CD4-positive, alpha-beta T cell (primary cell): ENCODE results near the gene SMIM3. TPM values are rescaled to one million over a fixed set of nuclear protein-coding genes. Genes with fewer than 3 reads are reported as not detected.

ENCODE experiments used
- ATAC-seq: fragments of 200-7000 bp; cut with Tn5 transposase; one replicate; pipeline ENCODE4 v1.10.0; 2022; ENCODE audit warnings: mild to moderate bottlenecking; ENCODE audit not compliant: poor library complexity
- CTCF ChIA-PET: fragments of 350-600 bp; sonication (Branson Sonifier 250); formaldehyde crosslinking; loops from one replicate; lab custom pipeline; 2021; ENCODE audit warnings: antibody characterized with exemption, inconsistent platforms; lab: Charles Lee
- POLR2A ChIA-PET: fragments of 350-600 bp; sonication (Branson Sonifier 250); formaldehyde crosslinking; loops from one replicate; lab custom pipeline; 2021; ENCODE audit warnings: antibody characterized with exemption, inconsistent platforms; lab: Charles Lee
- DNase-seq, 14 experiments: peaks; one replicate each; pipeline ENCODE4 v3.0.0-alpha.2; 2013 to 2020; ENCODE audit warnings: mixed read lengths in 2 of 14
- H3K27ac ChIP-seq, 2 donors: one replicate each; pipeline versions ENCODE4 v1.5.1 to v1.7.0; 2013; ENCODE audit warnings: low read length in 2 of 2, low read depth in 1 of 2, mild to moderate bottlenecking in 1 of 2
- H3K27me3 ChIP-seq, 2 experiments: 1 replicate in 1 of 2; 2 replicates in 1 of 2; pipeline versions ENCODE4 v1.6.1 to v1.7.0; 2013; ENCODE audit warnings: low read length in 2 of 2, control low read depth in 1 of 2, mild to moderate bottlenecking in 1 of 2, moderate library complexity in 1 of 2; ENCODE audit not compliant: insufficient read depth in 2 of 2, control insufficient read depth in 1 of 2
- H3K36me3 ChIP-seq: one replicate; pipeline ENCODE4 v1.6.1; 2013; ENCODE audit warnings: low read length, control low read depth; ENCODE audit not compliant: insufficient read depth
- H3K4me1 ChIP-seq: one replicate; pipeline ENCODE4 v1.6.1; 2013; ENCODE audit warnings: low read length, control low read depth; ENCODE audit not compliant: insufficient read depth
- H3K4me3 ChIP-seq: one replicate; pipeline ENCODE4 v1.5.1; 2013; ENCODE audit warnings: mild to moderate bottlenecking, low read length, moderate library complexity
- H3K9me3 ChIP-seq, 2 experiments: 1 replicate in 1 of 2; 2 replicates in 1 of 2; pipeline versions ENCODE4 v1.6.1 to v1.7.0; 2013; ENCODE audit warnings: low read length in 2 of 2, mild to moderate bottlenecking in 2 of 2, control low read depth in 1 of 2, moderate library complexity in 1 of 2; ENCODE audit not compliant: control insufficient read depth in 1 of 2, insufficient read depth in 1 of 2
- H3K27ac Mint-ChIP-seq: one replicate; pipeline ENCODE4 v1.8.0; 2020; ENCODE audit warnings: mixed read lengths
- H3K27me3 Mint-ChIP-seq: one replicate; pipeline ENCODE4 v1.8.0; 2021; ENCODE audit warnings: mixed read lengths
- H3K36me3 Mint-ChIP-seq: one replicate; pipeline ENCODE4 v1.8.0; 2021; ENCODE audit warnings: low read depth, mixed read lengths
- H3K4me1 Mint-ChIP-seq: one replicate; pipeline ENCODE4 v1.8.0; 2021; ENCODE audit warnings: low read depth, mixed read lengths
- H3K4me3 Mint-ChIP-seq: one replicate; pipeline ENCODE4 v1.8.0; 2020; ENCODE audit warnings: mild to moderate bottlenecking, mixed read lengths
- H3K9me3 Mint-ChIP-seq: one replicate; pipeline ENCODE4 v1.8.0; 2020; ENCODE audit warnings: mixed read lengths
- intact Hi-C, 2 experiments: fragments of 100-400 bp; cut with DNase I in 1 of 2; cut with micrococcal nuclease in 1 of 2; formaldehyde crosslinking; loops; one replicate each; pipeline versions ENCODE4 v1.15.1 to v1.9.0; 2023 to 2025; cut with DNase I, micrococcal nuclease
- total RNA-seq, 174 experiments: library from RNA in 2 of 174; stranded (reverse) in 2 of 174; gene quantifications; one replicate each; pipeline ENCODE4 v1.2.3 and lab custom pipeline; 2021 to 2026
- TF ChIP-seq, protein P1 (sequence below): fragments of 200-600 bp; IDR thresholded peaks from one replicate; pipeline ENCODE4 v1.8.0; 2022; ENCODE audit warnings: antibody characterized with exemption, mild to moderate bottlenecking

The SMIM3 gene
- total RNA-seq, 2 experiments from 2014 or later, result 2.9 TPM

DNA sequence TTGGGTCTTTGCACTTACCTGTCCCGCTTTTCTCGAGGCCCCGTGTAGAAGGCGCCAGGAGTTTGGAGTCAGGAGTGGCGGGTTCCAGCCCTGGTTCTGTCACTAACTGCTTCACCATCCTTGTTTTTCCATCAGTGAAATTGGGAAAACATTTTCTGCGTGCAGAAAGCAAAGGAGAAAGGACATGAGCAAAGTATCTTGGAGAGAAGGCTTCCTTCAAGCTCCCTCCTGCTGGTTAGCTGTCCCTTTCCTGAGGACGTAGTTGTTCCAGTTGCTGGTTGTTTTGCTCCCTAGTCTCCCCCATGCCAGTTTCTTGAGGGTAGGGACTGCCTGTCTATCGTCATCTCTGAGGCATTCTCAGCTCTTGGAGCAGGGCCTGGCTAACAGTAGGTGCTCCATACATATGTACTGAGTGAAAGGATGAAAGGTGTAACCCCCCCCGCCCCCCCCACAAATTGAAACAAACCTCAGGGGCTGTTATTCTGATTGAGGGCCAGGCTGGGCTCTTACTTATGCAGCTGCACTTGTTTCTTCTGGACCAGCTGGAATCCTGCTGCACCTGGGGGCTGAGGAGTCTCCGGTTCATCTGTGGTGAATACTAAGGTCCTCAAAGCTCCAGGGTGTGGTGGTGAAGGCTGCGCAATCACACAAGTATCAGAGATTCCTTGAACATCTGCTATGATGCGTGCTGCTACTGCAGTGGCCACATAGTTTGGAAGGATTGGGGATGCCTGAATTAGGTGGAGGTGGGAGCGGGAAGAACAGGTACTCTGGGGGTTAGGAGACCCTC lies 1.0 kb downstream of the SMIM3 start:
- Histone ChIP-seq H3K27me3 (no peaks in the 10 kb centered on the region), H3K4me3 (peak overlapping the region; percentile 96), H3K9me3 (no peaks in the 10 kb centered on the region), H3K4me1 (peaks cover 62% of the 10 kb centered on the region), H3K36me3 (no peaks in the 10 kb centered on the region), H3K27ac (peak overlapping the region; percentile 62 to 70)
- Mint-ChIP-seq H3K36me3 (peaks cover 4% of the 10 kb centered on the region), H3K9me3 (no peaks in the 10 kb centered on the region), H3K27me3 (no peaks in the 10 kb centered on the region), H3K27ac (peak overlapping the region; percentile 90), H3K4me3 (peak overlapping the region; percentile 99), H3K4me1 (peaks cover 64% of the 10 kb centered on the region)
- intact Hi-C loops, result loop anchor here (2.0 to 10.0 kb wide), 6 partner anchors 77 to 475 kb away; partner anchors contain the start of genes GM2A (in 1 of the 2) and RBM22 (in 1 of the 2)
- ATAC-seq (no peak), DNase-seq (no peak)
- TF ChIP-seq, protein P1, sequence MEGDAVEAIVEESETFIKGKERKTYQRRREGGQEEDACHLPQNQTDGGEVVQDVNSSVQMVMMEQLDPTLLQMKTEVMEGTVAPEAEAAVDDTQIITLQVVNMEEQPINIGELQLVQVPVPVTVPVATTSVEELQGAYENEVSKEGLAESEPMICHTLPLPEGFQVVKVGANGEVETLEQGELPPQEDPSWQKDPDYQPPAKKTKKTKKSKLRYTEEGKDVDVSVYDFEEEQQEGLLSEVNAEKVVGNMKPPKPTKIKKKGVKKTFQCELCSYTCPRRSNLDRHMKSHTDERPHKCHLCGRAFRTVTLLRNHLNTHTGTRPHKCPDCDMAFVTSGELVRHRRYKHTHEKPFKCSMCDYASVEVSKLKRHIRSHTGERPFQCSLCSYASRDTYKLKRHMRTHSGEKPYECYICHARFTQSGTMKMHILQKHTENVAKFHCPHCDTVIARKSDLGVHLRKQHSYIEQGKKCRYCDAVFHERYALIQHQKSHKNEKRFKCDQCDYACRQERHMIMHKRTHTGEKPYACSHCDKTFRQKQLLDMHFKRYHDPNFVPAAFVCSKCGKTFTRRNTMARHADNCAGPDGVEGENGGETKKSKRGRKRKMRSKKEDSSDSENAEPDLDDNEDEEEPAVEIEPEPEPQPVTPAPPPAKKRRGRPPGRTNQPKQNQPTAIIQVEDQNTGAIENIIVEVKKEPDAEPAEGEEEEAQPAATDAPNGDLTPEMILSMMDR, result no peak
- POLR2A ChIA-PET, result interaction anchor here (0.9 to 6.0 kb wide), 6 partner anchors 10 to 330 kb away, joined by 3 to 49 read pairs (median 10); partner anchors contain the start of genes DCTN4, IRGM, RBM22 and RPS14
- CTCF ChIA-PET, result interaction anchor here (0.8 to 3.1 kb wide), 11 partner anchors 10 to 329 kb away, joined by 3 to 26 read pairs (median 4); partner anchors contain the start of genes IRGM and RBM22

DNA sequence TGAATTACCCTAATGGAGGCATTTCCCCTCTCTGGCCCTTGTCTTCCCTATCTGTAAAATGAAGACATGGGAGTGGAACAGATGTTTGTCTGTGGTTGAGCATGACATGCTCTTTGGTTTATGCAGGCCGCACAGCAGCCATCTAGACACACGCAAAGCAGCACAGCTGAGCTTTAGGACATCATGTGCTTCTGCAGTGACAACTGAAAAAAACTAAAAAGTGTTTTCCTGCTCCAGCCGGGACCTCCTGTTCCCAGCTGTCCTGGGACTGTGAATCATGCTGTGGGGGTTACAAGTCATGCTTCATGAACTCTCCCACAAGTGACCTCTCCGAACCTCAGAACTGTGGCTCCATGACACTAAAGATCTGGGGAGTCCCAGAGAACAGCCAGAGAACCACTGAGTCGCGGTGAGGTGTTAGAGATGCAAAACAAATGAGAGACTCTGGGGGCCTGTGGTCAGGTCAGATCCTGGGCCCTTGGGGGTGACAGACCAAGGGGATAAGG lies 1.7 kb downstream of the SMIM3 start:
- Histone ChIP-seq H3K9me3 (no peaks in the 10 kb centered on the region), H3K36me3 (no peaks in the 10 kb centered on the region), H3K4me1 (peaks cover 67% of the 10 kb centered on the region), H3K27ac (no peak overlapping the region), H3K4me3 (no peak overlapping the region), H3K27me3 (no peaks in the 10 kb centered on the region)
- H3K36me3 Mint-ChIP-seq, result peaks cover 4% of the 10 kb centered on the region
- intact Hi-C loops, result loop anchor here (5.0 to 10.0 kb wide), 3 partner anchors 123 to 475 kb away; partner anchors contain the start of gene GM2A (in 1 of the 2)
- H3K4me3 Mint-ChIP-seq, result peak overlapping the region; percentile 81
- peak overlapping the region; percentile 90 for H3K27ac Mint-ChIP-seq
- ChIA-PET POLR2A (interaction anchor here (3.2 to 6.0 kb wide), 2 partner anchors 21 to 80 kb away, joined by 36 to 49 read pairs; partner anchors contain the start of genes DCTN4 and RBM22), CTCF (interaction anchor here (0.8 to 3.1 kb wide), 7 partner anchors 9 to 330 kb away, joined by 3 to 26 read pairs (median 6); partner anchors contain the start of genes IRGM and RBM22)
- H3K27me3 Mint-ChIP-seq, result no peaks in the 10 kb centered on the region
- no peak for ATAC-seq
- TF ChIP-seq, protein P1, result no peak
- DNase-seq, result peak in 2 of 14 experiments; percentile 52 to 72
- H3K4me1 Mint-ChIP-seq, result peaks cover 71% of the 10 kb centered on the region
- peaks cover 1% of the 10 kb centered on the region for H3K9me3 Mint-ChIP-seq

DNA sequence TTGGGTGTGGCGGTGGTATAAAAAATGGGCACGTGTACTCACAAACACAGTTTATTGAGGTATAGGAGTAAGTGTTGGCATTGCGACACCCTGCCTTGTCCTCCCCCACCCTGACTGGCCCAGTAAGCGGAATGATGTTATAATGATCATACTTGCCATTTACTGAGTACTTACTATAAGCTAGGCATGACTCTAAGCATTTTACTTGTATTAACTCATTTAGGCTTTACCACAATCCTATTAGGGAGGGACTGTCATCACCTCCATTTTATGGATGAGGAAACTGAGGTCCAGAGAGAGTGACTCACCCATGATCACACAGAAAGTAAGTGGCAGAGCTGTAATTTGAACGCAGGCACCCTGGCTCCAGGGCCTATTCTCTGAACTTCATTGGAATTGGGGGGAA lies 2.3 kb downstream of the SMIM3 start:
- ChIA-PET CTCF (interaction anchor here (1.5 to 1.6 kb wide), 2 partner anchors 9 to 80 kb away, joined by 4 to 6 read pairs; partner anchors contain the start of gene RBM22), POLR2A (interaction anchor here (3.2 to 6.0 kb wide), 2 partner anchors 21 to 80 kb away, joined by 36 to 49 read pairs; partner anchors contain the start of genes DCTN4 and RBM22)
- ATAC-seq (no peak), DNase-seq (peak in 2 of 14 experiments; percentile 30 to 44)
- intact Hi-C loops, result loop anchor here (5.0 to 10.0 kb wide), 3 partner anchors 124 to 474 kb away; partner anchors contain the start of gene GM2A (in 1 of the 2)
- H3K4me1 ChIP-seq, result peaks cover 69% of the 10 kb centered on the region
- no peaks in the 10 kb centered on the region for H3K36me3 ChIP-seq
- Mint-ChIP-seq H3K27ac (peak overlapping the region; percentile 90), H3K4me1 (peaks cover 74% of the 10 kb centered on the region), H3K36me3 (peaks cover 4% of the 10 kb centered on the region), H3K4me3 (peak overlapping the region; percentile 81), H3K9me3 (peaks cover 2% of the 10 kb centered on the region), H3K27me3 (no peaks in the 10 kb centered on the region)
- H3K9me3 ChIP-seq, result no peaks in the 10 kb centered on the region
- H3K4me3 ChIP-seq, result no peak overlapping the region
- H3K27me3 ChIP-seq, result no peaks in the 10 kb centered on the region
- TF ChIP-seq, protein P1, result no peak
- no peak overlapping the region for H3K27ac ChIP-seq
